NCI-H1694 (cell line): ENCODE data around the gene VMA21.

ENCODE experiments used
- DNase-seq: peaks from one replicate; lab custom pipeline; 2025; lab: John Stamatoyannopoulos, UW

VMA21 gene

GRCh38 chrX:151396825-151397740 lies at the start of gene VMA21:
Gene VMA21, plus strand, starts transcription at chrX:151397206. Its CDS starts 103 bp downstream, at chrX:151397309.
- DNase-seq: peak; percentile 54

GRCh38 chrX:151359341-151359740 lies 37.7 kb upstream of the VMA21 start:
- no peak for DNase-seq

- no peak for DNase-seq
Measured at GRCh38 chrX:151359931-151360871, 36.8 kb upstream of the VMA21 start.

GRCh38 chrX:151363316-151363715 lies 33.7 kb upstream of the VMA21 start:
- no peak for DNase-seq

GRCh38 chrX:151365579-151365978 lies 31.4 kb upstream of the VMA21 start:
- DNase-seq: no peak

- DNase-seq: no peak
Measured at GRCh38 chrX:151370906-151371305, 26.1 kb upstream of the VMA21 start.

- DNase-seq: peak; percentile 59
Measured at GRCh38 chrX:151384807-151385206, 12.2 kb upstream of the VMA21 start.

- DNase-seq: peak; percentile 43
Measured at GRCh38 chrX:151386838-151387459, 10.1 kb upstream of the VMA21 start.

- DNase-seq: no peak
Measured at GRCh38 chrX:151391722-151392121, 5.3 kb upstream of the VMA21 start.

- DNase-seq: no peak
Measured at GRCh38 chrX:151393514-151393913, 3.5 kb upstream of the VMA21 start.

GRCh38 chrX:151396042-151396824 lies 773 bp upstream of the VMA21 start:
- DNase-seq: peak; percentile 46

- no peak for DNase-seq
Measured at GRCh38 chrX:151397741-151398070, 700 bp downstream of the VMA21 start.

- DNase-seq: no peak
Measured at GRCh38 chrX:151398346-151398745, 1.3 kb downstream of the VMA21 start.

GRCh38 chrX:151402719-151403390 lies 5.8 kb downstream of the VMA21 start:
- DNase-seq: no peak

GRCh38 chrX:151416579-151416978 lies 19.6 kb downstream of the VMA21 start:
- DNase-seq: no peak

GRCh38 chrX:151419782-151420181 lies 22.8 kb downstream of the VMA21 start:
- no peak for DNase-seq

GRCh38 chrX:151424505-151424904 lies 27.5 kb downstream of the VMA21 start:
- no peak for DNase-seq

- DNase-seq: no peak
Measured at GRCh38 chrX:151448509-151448908, 51.5 kb downstream of the VMA21 start.

- no peak for DNase-seq
Measured at GRCh38 chrX:151458824-151459223, 61.8 kb downstream of the VMA21 start.
